Stimulated activated CD4-positive, alpha-beta T cell treated with anti-CD3 and anti-CD28 coated beads, TNF-alpha, amount 100 ng/mL, for 24 hours (primary cell): ENCODE measurements around the gene LMO1.

Experiments used
- DNase-seq, 3 experiments: peaks; one replicate each; pipeline ENCODE4 v3.0.0-alpha.2; 2020; ENCODE audit warnings: low read depth in 3 of 3

LMO1 gene

GRCh38 chr11:8263109-8263768 is 439 bp downstream of the LMO1 start:
- DNase-seq, result no peak

- peak in 1 of 3 experiments; percentile 38 for DNase-seq
Observed at GRCh38 chr11:8262552-8263108, 1.0 kb downstream of the LMO1 start.

DNA sequence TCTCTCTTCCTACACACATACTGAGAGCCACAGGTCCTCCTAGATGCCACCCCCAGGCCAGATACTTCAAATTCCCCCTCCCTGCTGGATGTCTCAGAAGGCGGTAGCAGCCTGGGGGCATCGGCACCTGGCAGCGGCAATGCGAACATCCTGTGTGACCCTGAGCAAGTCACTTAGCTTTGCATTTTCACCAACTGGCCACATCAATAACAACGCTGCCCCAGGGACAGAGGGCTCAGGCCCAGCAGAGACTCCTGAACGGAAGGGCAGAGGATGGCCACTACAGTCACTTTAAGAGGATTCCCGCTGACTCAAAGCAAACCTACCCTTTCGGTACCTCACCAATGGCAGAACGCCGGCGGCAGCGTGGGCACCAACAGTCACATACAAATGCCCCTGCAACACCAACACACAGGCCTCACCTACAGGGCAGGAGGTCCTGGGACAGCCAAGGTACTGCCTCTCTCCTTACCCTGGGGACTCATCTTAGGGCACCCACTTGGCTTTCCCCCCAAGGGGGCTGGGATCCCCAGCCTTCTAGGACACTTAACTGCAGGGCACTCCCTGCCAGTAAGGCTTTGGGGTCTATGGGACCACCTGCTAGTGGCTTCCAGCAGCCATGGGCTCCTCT is 1.6 kb downstream of the LMO1 start:
- DNase-seq, result no peak

DNA sequence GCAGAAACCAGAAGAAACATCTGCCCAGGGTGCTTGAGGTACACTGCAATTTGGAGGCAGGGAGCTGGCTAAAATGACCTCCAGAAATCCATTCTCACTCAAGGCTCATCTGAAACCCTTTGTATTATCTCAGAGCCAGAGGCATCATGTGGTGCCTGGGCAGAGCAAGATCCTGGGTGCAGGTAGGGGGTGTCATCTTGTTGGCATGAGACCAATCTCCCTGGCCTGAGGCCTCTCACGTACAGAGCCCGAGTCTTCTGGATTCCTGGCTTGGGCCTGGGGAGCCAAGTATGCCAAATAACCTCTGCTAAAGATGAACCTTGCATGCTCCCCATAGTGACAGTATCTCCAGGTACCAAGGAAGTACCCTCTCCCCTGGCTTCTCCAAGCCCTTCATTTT is 2.4 kb downstream of the LMO1 start:
- no peak for DNase-seq

DNA sequence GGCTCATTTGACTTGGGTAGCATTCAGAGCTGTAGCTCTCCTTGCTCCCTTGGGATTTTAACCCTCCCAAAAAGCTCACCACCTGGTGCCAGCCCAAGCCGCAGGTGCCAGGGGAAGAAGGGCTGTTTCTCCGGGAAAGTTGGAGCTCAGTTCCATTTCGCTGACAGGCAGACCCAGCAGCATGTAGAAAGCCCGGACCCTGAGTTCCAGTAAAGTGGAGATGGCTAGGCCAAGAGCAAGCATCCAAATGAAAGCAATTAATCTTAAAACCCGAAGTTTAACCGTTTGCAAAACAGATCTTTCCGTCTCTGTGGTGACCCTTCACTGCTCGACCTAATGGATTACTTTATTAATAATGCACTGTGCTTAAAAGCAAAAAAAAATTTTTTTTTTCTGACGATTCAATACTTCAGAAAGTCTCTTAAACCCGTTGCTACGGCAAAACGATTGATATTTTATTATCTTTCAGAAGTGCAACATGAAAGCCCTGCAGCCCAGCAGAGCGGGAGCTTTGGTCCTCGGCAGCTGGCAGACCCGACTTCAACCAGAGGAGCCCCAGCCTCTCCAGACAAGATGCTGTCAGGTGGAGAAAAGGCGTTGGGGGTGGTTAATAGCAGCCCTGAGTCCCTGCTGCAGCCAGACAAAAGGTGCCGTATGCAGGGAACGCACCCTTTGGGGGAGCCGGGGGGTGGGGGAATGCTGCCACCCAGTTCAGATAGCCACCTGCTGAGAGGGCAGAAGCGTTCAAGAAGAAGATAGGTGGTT is 3.3 kb downstream of the LMO1 start:
- DNase-seq, result no peak

GRCh38 chr11:8259306-8259959 is 4.2 kb downstream of the LMO1 start:
- DNase-seq, result no peak

GRCh38 chr11:8258784-8259183 is 4.9 kb downstream of the LMO1 start:
- no peak for DNase-seq

DNA sequence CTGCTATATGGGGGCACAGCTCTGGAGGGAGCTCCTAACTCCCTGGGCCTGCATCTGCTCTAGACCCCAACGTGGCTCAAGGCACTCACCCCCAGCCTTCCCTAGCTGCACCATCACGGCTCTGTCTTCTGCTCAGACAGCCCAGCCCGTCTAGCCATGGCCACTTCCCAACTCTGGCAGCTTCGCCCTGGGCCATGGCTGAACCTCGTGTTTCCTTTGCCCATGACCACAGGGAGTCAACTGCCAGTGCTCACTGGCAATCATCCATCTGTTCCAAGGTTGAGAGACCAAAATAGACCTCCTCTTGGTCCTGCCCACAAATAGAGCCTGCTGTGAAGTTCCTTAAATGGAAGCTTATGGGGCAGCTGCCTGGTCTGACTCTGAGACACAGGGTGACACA is 5.4 kb downstream of the LMO1 start:
- no peak for DNase-seq

GRCh38 chr11:8257003-8257664 is 6.5 kb downstream of the LMO1 start:
- no peak for DNase-seq

- DNase-seq, result no peak
Observed at GRCh38 chr11:8256271-8257002, 7.2 kb downstream of the LMO1 start.

DNA sequence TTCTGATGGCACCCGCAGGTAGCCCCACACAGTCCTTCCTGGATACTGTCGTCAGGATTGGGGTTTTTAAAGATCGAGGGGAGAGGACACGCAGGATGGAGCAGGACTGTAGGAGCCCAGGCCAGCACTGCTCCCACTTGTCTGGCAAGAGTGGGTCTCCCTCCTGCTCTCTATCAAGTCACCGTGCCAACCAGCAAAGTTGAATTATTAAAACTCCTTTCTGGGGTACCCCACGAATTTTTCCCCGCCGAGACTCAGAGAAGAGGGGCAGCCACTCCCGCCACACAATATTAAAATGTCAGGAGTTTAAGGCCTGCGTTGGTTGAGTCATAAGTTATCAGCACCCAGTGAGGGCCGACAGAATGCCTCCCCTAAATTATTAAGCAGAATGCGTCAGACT is 10.1 kb downstream of the LMO1 start:
- no peak for DNase-seq

- no peak for DNase-seq
Observed at GRCh38 chr11:8252946-8253345, 10.7 kb downstream of the LMO1 start.

GRCh38 chr11:8252388-8252787 is 11.3 kb downstream of the LMO1 start:
- no peak for DNase-seq

- DNase-seq, result no peak
Observed at GRCh38 chr11:8251616-8252295, 11.9 kb downstream of the LMO1 start.

DNA sequence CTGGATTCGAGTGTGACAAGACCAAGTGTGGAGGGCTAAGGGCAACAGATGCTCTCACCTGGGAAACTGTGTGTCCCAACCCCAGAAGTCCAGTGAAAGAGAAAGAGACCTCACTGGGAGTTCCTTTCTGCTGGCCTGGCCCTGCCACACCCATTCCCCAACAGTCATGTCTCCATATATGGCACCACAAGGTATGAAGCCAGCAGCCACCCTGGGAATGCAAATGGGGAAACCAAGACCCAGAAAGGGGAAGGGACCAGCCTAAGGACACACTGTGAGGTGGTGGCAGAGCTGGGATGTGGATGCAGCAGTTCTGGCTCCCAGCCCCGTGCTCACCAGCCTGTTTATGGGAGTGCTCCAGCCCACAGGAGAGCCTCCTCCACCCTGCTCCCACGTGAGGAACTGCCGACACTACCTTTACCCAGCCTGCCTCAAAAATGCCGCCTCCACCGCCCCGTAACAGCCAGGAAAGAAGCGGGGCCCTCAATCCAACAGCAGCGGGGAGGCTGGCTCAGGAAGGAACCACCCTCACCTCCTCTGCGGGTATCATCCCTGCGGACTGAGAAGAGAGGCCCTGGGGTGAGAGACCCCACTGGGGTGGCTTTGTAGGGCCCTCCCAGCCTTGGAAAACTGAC is 12.6 kb downstream of the LMO1 start:
- DNase-seq, result no peak

DNA sequence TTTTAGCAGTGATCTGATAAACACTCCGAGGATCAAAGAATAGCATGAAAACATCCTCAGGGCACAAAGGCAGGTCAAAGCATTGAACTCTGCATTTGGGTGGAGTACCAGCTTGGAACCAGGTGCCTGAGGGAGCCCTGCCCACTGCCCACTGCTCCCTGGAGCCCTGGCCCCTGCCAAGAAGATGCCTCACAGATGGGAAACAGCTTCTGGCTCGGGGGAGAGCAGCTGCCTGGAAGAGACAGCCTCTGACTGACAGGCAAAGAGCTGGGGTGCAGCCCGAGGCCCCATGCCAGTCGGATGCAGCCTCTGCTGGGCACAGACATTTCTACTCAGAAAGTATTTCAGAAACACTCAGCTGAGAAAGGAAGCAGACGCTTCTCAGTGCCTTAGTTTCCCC is 13.2 kb downstream of the LMO1 start:
- DNase-seq, result no peak

GRCh38 chr11:8249482-8249881 is 14.2 kb downstream of the LMO1 start:
- no peak for DNase-seq

GRCh38 chr11:8248786-8249185 is 14.9 kb downstream of the LMO1 start:
- DNase-seq, result no peak

DNA sequence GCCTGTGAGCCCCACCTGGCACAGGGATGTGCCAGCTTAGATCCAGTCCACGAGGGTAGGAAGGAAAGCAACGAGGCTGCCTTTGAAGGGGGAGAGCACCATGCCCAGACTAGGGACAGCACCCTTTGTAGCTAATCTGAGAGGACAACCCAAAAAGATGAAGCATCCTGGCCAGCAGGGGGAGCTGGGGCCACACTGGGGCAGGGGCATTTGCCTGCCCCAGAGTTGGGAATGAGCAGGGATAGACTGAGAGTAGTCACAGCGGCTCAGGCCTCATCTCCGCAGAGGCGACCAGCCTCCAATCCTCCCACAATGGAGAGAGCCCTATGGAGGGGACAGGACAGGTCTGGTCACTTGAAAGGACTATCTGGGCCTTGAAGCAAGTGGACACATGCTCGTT is 16.4 kb downstream of the LMO1 start:
- DNase-seq, result peak in 1 of 3 experiments; percentile 18

DNA sequence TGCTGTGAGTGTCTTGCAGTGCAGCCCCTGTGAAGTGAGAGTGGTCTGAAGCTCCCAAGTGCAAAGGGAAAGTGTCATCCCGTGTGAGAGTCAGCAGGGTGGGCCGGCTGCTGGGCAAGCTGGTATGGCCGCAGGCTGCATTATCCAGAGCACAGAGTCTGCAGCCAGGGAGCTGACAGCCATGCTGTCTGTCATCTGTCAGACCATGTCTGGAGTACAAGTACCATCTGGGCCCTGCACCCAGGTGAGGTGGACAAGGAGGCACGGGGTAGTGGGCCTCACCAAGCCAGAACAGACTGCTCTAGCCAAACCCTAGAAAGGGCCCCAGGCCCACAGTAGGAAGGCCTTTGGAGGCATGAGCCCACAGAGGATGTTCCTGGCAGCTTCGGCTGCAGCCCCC is 20.2 kb downstream of the LMO1 start:
- DNase-seq, result no peak
